ENCODE results near the gene RELL1. TPM values are rescaled to one million over a fixed set of nuclear protein-coding genes. Genes with fewer than 3 reads are reported as not detected.

Gene RELL1
- total and polyA plus RNA-seq, 10 of the 15 experiments (the other 5 are each of a cell fraction or from before 2014, with no cell fraction given): 0.20 to 10.9 (median 3.9) TPM

- RAD21 ChIA-PET (ENCODE audit: unreplicated experiment): no interaction called here
- intact Hi-C loops (cut with micrococcal nuclease; ENCODE audit: unreplicated experiment): no loop called here
- H3K4me2 ChIP-seq (ENCODE audit: control insufficient read depth, insufficient read depth): no peak overlapping the region
- H3K4me1 ChIP-seq (ENCODE audit: control insufficient read depth, insufficient read depth, low read length): no peaks in the 10 kb centered on the region; the same call in none of the 2 replicates
- POLR2A ChIA-PET: no interaction called here
- H3K36me3 ChIP-seq (ENCODE audit: control insufficient read depth in 2 of 2, insufficient read depth in 2 of 2, low read length in 1 of 2): no peaks in the 10 kb centered on the region
- H3K9me3 ChIP-seq (replicated peaks; ENCODE audit: control insufficient read depth, insufficient read depth, low read length): peaks cover 14% of the 10 kb centered on the region
- CTCF ChIA-PET: interaction anchor here (0.7 kb wide), 1 partner anchor 376 kb away, joined by 3 read pairs; no protein-coding TSS in a partner anchor
- no peak overlapping the region for H3K27ac ChIP-seq (ENCODE audit: control insufficient read depth, insufficient read depth)
- ATAC-seq: no peak
- no peak overlapping the region for H3K4me3 ChIP-seq
- no TSS peak for BruUV-seq (replicated peaks)
- no peak for FAIRE-seq
- no peaks in the 10 kb centered on the region for H3K27me3 ChIP-seq (replicated peaks in 1 of 2; ENCODE audit: control insufficient read depth in 2 of 2, insufficient read depth in 2 of 2, low read length in 1 of 2)
- no peaks in the 10 kb centered on the region for H4K20me1 ChIP-seq (ENCODE audit: control insufficient read depth, insufficient read depth)
- no peak for TF ChIP-seq PAX5 (IDR thresholded peaks at IDR 0.05; ENCODE audit: borderline replicate concordance, low read depth, low read length)
- no peak for TF ChIP-seq ZNF384 (IDR thresholded peaks at IDR 0.05; ENCODE audit: borderline replicate concordance, low read depth, low read length)
- TF ChIP-seq, protein P1, sequence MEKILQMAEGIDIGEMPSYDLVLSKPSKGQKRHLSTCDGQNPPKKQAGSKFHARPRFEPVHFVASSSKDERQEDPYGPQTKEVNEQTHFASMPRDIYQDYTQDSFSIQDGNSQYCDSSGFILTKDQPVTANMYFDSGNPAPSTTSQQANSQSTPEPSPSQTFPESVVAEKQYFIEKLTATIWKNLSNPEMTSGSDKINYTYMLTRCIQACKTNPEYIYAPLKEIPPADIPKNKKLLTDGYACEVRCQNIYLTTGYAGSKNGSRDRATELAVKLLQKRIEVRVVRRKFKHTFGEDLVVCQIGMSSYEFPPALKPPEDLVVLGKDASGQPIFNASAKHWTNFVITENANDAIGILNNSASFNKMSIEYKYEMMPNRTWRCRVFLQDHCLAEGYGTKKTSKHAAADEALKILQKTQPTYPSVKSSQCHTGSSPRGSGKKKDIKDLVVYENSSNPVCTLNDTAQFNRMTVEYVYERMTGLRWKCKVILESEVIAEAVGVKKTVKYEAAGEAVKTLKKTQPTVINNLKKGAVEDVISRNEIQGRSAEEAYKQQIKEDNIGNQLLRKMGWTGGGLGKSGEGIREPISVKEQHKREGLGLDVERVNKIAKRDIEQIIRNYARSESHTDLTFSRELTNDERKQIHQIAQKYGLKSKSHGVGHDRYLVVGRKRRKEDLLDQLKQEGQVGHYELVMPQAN (conservative IDR thresholded peaks at IDR 0.05): no peak
- no peak overlapping the region for H3K9ac ChIP-seq (ENCODE audit: control insufficient read depth, insufficient read depth, low read length)
- H2AFZ ChIP-seq (ENCODE audit: control insufficient read depth, low read depth, low read length): no peak overlapping the region
- no peak for DNase-seq (ENCODE audit: low read depth, low spot score)
- H3K79me2 ChIP-seq (ENCODE audit: control insufficient read depth, insufficient read depth, low read length): no peaks in the 10 kb centered on the region; the same call in none of the 2 replicates
- SMC1A ChIA-PET (ENCODE audit: uncharacterized antibody, unreplicated experiment): interaction anchor here (0.7 to 1.5 kb wide), 2 partner anchors 56 to 135 kb away, joined by 3 to 4 read pairs; no protein-coding TSS in a partner anchor
- in situ Hi-C loops (cut with MboI): no loop called here
- WGBS (ENCODE audit: insufficient coverage, insufficient replicate concordance, low lambda C conversion rate, missing lambda C conversion rate): 70% methylated on average over 3 of the region's 3 CpGs
These were observed 26.5 kb downstream of the RELL1 start for GRCh38 chr4:37659696-37660095.

DNA sequence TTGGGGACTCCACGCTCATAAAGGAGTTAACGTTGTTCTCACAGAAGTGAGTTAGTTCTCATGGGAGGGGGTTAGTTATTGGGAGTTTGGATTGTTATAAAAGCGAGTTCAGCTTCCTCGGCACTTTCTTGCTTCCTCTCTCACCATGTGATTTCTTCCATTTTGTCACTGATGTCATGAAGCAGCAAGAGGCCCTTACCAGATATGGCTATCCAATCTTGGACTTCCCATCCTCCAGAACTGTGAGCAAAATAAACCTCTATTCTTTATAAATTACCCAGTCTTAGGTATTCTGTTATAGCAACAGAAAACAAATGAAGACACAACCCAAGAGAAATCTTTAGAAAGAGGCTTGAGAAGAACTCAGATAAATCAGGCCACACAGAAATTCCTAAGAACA is 29.5 kb downstream of the RELL1 start:
- Histone ChIP-seq H3K27me3 (replicated peaks in 1 of 2; ENCODE audit: control insufficient read depth in 2 of 2, insufficient read depth in 2 of 2, low read length in 1 of 2) (no peaks in the 10 kb centered on the region), H4K20me1 (ENCODE audit: control insufficient read depth, insufficient read depth) (no peaks in the 10 kb centered on the region), H3K4me3 (no peak overlapping the region), H3K27ac (ENCODE audit: control insufficient read depth, insufficient read depth) (no peak overlapping the region), H3K4me1 (ENCODE audit: control insufficient read depth, insufficient read depth, low read length) (peaks cover 8% of the 10 kb centered on the region), H3K4me2 (ENCODE audit: control insufficient read depth, insufficient read depth) (no peak overlapping the region), H3K9ac (ENCODE audit: control insufficient read depth, insufficient read depth, low read length) (no peak overlapping the region), H3K9me3 (replicated peaks; ENCODE audit: control insufficient read depth, insufficient read depth, low read length) (peaks cover 14% of the 10 kb centered on the region), H3K36me3 (ENCODE audit: control insufficient read depth in 2 of 2, insufficient read depth in 2 of 2, low read length in 1 of 2) (no peaks in the 10 kb centered on the region), H2AFZ (ENCODE audit: control insufficient read depth, low read depth, low read length) (no peak overlapping the region), H3K79me2 (ENCODE audit: control insufficient read depth, insufficient read depth, low read length) (no peaks in the 10 kb centered on the region; the same call in none of the 2 replicates)
- ATAC-seq (no peak), FAIRE-seq (no peak), DNase-seq (ENCODE audit: low read depth, low spot score) (no peak)
- CTCF ChIA-PET: no interaction called here
- POLR2A ChIA-PET: no interaction called here
- in situ Hi-C loops (cut with MboI) (no loop called here), intact Hi-C loops (cut with micrococcal nuclease; ENCODE audit: unreplicated experiment) (no loop called here)
- SMC1A ChIA-PET (ENCODE audit: uncharacterized antibody, unreplicated experiment): interaction anchor here (0.9 to 1.0 kb wide), 2 partner anchors 204 to 374 kb away, joined by 3 read pairs; no protein-coding TSS in a partner anchor
- WGBS (ENCODE audit: insufficient coverage, insufficient replicate concordance, low lambda C conversion rate, missing lambda C conversion rate): 87% methylated on average over 4 of the region's 4 CpGs
- BruUV-seq (replicated peaks): no TSS peak
- RAD21 ChIA-PET (ENCODE audit: unreplicated experiment): interaction anchor here (0.9 kb wide), 1 partner anchor 18 kb away, joined by 3 read pairs; no protein-coding TSS in a partner anchor
- TF ChIP-seq RFX5 (IDR thresholded peaks at IDR 0.05; ENCODE audit: low read depth, low read length): no peak
- no peak for TF ChIP-seq NBN (IDR thresholded peaks at IDR 0.05)
- no peak for TF ChIP-seq NFYA (IDR thresholded peaks at IDR 0.05; ENCODE audit: borderline replicate concordance, low read depth, low read length)
- no peak for TF ChIP-seq BCL11A (IDR thresholded peaks at IDR 0.05; ENCODE audit: low read depth, low read length)
- no peak for TF ChIP-seq PRDM15 (CRISPR knock-in tag; IDR thresholded peaks at IDR 0.05)
- TF ChIP-seq ZNF274 (IDR thresholded peaks at IDR 0.05; ENCODE audit: insufficient read depth, insufficient read length): no peak
- TF ChIP-seq BRCA1 (IDR thresholded peaks at IDR 0.05; ENCODE audit: low read depth, low read length): no peak
- no peak for TF ChIP-seq BACH1 (IDR thresholded peaks at IDR 0.05; ENCODE audit: borderline replicate concordance)
- TF ChIP-seq TARDBP (IDR thresholded peaks at IDR 0.05; ENCODE audit: borderline replicate concordance): no peak
- TF ChIP-seq SREBF1 (IDR thresholded peaks at IDR 0.05; ENCODE audit: low read length): no peak
- TF ChIP-seq MEF2A (IDR thresholded peaks at IDR 0.05; ENCODE audit: insufficient read depth, low read depth, low read length): no peak
